Amniotic stem cell (primary cell): ENCODE measurements around the gene DOLK.
"Not testable (repeated sequence)": the region's sequence is repeated elsewhere in the genome, so short reads cannot be mapped to it uniquely, and the experiment has no call there.

Source experiments
- DNase-seq: peaks from one replicate; lab custom pipeline; 2025; lab: John Stamatoyannopoulos, UW

DOLK gene

DNA sequence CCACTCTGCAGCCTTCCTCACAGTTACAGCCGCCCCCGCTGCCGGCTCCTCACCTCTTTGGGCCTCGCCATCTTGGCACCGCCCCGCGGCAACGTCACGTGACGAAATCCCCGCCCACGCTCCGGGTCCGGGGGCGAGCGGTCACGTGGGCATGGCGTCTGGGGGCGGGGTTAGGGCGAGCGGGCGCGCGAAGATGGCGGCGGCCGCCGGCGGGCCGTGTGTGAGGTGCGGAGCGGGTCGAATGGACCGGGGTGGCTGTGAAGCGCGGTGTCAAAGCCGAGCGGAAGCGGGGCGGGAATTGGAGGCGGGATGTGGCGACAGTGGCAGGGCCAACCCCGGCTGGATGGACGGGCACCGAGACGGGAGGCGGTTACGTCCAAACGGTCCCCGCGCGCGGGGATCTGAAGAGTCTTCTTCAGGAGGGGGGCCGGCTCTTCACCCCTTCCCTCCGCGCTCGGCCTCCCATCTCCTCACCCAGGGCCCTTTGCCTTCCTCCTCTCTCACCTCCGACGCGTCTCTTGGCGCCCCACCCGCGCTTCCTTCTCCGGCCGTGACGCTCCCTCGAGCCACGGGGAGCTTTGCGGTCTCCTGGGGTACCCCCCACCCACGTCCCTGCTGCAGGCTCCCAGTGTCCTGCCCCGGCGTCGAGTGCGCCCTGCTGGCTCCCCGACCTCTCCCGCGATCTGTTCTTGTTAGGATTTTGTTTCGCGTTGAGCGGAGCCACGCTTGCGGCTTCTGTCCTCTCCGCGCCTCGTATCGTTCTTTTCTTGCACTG is at the start of gene DOLK, which contains the start of gene NUP188:
TSS of gene DOLK (minus strand) at position 77 of the 775 bp plus-strand sequence. CDS start 300 bp downstream, outside the sequence.
TSS of gene NUP188 (plus strand) at position 173 of the 775 bp plus-strand sequence. CDS start at position 194, 21 bp downstream.
- peak; percentile 85 for DNase-seq

DNA sequence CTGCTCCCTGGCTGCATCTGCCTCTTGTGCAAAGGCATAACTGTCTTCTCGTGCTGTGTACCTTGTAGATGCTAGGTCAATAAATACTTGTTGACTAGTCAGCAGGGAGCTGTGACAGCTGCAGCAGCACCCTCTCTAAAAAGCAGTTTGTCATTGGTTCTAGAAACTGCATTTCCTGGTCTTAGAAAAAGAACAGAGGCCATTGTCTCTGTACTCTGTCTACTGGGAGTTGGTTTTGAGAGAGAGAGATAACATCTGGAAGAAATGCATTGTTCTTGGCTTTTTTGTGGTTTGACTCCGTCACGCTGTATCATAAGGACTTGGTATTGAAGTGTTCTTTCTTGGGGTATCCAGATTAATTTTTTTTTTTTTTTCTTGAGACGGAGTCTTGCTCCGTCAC is 48.4 kb upstream of the DOLK start:
- DNase-seq, result no peak

DNA sequence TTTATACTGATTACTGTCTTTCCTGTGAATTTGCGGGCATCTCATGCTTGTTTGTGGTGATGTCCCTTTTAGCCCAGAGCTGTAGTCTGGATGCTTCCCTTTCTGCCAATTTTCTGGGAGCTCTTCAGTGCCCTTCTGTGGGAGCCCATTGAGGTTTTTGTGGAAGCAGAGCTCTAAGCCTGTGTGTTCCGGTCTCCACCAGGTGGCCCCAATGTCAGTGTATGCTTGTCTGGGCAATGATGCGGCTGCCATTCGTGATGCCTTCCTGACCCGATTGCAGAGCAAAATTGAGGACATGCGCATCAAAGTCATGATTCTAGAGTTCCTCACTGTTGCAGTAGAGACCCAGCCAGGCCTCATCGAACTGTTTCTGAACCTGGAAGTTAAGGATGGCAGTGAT is 45.6 kb upstream of the DOLK start:
- no peak for DNase-seq

DNA sequence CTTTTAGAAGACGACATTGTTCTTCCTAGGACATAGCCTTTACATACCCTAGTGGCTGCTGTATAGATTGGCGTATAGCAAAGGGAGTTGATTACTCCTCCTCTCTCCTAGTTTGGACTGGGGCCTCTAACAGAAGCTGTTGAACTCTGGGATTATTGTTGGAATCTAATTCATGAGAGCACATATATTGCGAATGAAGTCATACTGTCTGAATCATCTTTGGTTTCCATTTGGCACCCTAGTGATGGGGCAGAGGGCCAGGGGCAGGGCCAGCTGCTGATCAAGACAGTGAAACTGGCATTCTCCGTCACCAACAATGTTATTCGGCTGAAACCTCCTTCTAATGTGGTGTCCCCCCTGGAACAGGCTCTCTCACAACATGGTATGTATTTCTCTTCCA is 40.4 kb upstream of the DOLK start:
- peak; percentile 36 for DNase-seq

DNA sequence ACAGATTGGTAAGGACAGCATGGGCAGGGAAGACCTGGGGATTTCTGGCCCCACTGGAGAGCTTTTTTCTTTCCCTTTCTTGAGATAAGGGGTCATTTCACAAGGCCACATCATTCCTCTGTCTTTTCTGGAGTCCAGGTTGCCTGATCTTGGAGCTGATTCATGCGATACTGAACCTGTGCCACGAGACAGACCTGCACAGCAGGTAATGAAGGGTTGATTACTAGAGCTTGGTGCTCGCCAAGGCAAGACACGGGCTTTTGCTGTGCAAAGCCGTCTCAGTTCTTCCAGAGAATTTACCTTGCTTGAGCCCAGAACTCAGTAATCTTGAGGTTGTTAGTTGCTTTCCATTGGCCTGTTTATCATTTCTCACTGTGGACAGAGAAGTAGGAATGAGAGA is 39.3 kb upstream of the DOLK start:
- no peak for DNase-seq

DNA sequence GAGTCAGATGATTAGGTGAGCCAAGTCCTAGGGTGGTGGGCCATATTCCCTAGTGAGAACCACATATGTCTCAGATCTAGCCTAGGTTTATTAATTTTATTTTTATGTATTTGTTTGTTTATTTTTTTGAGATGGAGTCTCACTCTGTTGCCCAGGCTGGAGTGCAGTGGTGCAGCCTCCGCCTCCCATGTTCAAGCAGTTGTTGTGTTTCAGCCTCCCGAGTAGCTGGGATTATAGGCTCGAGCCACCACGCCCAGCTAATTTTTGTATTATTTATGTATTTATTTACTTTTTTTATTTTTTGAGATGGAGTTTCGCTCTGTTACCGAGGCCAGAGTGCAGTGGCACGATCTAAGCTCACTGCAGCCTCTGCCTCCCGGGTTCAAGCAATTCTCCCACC is 36.1 kb upstream of the DOLK start:
- no peak for DNase-seq

DNA sequence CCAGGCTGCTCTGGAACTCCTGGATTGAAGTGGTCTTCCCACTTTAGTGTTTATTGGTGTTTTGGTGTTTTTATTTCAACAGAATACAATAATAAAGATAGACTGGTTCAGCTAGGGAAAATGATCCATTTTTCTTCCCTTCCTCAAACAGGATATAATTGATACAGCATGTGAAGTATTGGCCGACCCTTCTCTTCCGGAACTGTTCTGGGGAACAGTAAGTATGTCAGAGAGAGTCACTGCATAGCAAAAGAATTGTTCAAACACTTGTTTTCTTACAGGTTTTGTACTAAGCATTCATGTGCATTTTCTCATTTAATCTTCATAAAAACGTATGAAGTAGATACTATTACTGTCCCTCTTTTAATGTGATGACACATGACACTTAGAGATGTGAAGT is 31.7 kb upstream of the DOLK start:
- DNase-seq, result no peak

DNA sequence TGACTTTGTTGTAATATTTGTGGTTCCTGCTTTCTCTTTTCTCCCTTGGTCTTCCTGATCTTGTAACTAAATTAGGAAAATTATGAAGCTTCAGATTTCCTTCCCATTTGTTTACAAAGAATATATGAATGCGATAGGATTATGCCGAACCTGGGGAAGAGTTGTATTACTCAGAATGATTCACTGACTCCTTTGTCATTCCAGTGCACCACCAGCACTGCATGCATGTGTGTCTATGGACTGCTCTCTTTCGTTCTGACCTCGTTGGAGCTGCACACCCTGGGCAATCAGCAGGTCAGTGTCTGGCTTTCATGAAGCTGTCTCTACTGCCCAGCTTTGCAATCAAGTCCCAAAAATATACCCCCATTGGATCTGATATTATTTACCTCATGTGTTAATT is 25.6 kb upstream of the DOLK start:
- peak; percentile 24 for DNase-seq

DNA sequence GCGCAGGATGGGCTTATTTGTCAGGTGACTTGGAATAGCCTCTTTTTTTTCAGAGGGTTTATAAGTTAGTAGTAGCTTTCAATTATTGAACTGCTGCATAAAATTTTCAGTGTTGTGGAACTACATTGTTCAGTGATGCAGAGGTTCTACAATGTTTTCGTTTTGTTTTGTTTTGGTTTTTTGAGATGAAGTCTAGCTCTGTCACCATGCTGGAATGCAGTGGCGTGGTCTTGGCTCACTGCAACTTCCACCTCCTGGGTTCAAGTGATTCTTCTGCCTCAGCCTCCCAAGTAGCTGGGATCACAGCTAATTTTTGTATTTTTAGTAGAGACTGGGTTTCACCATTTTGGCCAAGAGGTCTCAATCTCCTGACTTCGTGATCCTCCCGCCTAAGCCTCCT is 22.1 kb upstream of the DOLK start:
- no peak for DNase-seq

DNA sequence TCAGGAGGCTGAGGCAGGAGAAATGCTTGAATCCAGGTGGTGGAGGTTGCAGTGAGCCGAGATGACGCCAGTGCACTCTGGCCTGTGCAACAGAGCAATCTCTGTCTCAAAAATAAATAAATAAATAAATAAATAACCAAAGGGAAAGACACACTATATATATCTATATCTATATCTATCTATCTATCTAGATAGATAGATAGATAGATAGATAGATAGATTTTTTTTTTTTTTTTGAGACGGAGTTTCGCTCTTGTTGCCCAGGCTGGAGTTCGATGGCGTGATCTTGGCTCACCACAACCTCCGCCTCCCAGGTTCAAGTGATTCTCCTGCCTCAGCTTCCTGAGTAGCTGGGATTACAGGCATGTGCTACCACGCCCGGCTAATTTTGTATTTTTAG is 14.0 kb upstream of the DOLK start:
- DNase-seq, result not testable (repeated sequence)

DNA sequence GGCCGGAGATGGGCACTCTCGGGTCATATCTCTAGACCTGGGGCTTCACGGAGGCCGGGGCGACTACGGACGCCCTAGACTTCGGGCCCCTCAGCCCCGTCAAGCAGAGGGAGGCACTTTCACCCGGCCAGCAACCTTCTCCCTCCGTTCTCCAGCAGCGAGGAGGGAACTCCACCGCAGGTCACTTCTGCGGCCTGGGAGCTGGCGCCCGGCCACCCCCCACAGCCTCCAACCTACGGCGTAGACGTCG is 201 bp downstream of the DOLK start:
- no peak for DNase-seq

DNA sequence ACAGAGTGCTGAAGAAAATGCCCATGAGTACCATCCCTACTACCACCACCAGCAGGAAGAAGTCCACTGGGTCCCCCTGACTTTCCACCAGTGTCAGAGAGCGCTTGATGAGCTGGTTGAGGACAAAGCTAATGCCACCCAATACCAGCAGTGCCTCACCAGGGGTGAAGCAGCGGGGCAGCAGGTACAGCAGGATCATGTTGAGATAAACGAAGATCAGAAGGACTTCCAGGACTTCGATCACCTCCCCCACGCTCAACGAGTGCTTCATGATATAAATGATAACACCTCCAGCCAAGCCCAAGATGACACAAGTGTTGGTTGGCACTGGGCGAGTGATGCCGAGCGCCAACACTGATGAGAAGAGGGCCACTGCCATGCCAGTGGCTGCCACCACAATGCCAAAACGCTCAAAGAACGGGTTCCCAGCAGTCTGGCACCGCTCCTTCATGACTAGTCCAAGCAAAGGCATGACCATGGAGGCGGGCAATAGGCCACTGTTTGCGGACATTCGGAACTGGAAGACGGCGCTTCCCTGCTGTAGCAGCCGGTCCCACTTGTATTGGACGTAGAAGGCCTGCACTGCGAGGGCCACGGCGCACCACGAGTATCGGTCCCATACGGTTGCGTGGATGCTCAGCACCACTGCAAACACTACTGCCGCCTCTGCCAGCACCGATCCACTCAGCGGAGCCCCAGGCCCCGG is 679 bp downstream of the DOLK start:
- no peak for DNase-seq

DNA sequence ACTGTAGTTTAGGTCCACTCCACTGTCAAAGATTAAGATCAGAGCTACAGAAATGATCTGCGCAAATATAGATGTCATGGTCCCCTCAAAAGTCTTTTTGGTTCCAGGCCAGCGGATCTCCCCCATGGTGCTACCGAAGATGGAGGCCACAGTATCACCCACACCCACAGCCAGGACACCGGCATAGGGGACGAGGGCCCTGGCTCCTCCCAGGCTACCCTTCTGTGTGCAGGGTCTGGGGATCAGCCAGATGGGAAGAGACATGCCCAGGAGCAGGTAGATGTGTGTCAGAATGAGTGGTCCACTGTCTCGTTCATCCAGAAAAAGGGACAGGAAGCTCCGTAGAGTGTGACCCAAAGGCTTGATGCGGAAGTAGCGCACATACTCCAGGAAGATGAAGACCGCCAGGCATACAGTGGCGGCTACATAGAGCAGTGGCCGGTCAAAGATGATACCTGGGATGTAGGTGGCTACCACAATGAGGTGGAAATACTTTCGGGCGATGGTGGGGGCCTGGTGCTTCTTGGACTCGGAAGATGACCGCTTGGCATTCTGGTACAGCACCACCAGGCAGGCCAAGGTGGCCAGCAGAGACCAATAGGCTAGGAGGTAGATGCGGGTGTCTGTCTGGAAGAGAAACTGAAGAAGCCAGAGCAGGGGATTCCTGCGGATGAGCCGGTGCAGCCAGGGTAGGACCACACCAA is 1.5 kb downstream of the DOLK start:
- no peak for DNase-seq

DNA sequence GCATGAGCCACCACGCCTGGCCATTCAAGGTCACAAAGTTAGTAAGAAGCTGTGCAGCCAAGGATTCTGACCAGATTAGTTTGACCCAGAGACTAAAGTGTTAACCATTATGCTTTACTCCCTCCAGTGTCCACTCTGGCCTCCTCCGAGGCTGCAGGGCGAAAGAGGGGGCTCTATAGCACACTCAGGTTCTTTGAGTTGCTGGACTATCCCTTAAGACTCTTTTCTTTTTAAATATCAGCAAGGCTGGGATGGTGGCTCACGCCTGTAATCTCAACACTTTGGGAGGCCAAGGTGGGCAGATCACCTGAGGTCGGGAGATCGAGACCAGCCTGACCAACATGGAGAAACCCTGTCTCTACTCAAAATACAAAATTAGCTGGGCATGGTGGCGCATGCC is 2.4 kb downstream of the DOLK start:
- not testable (repeated sequence) for DNase-seq

DNA sequence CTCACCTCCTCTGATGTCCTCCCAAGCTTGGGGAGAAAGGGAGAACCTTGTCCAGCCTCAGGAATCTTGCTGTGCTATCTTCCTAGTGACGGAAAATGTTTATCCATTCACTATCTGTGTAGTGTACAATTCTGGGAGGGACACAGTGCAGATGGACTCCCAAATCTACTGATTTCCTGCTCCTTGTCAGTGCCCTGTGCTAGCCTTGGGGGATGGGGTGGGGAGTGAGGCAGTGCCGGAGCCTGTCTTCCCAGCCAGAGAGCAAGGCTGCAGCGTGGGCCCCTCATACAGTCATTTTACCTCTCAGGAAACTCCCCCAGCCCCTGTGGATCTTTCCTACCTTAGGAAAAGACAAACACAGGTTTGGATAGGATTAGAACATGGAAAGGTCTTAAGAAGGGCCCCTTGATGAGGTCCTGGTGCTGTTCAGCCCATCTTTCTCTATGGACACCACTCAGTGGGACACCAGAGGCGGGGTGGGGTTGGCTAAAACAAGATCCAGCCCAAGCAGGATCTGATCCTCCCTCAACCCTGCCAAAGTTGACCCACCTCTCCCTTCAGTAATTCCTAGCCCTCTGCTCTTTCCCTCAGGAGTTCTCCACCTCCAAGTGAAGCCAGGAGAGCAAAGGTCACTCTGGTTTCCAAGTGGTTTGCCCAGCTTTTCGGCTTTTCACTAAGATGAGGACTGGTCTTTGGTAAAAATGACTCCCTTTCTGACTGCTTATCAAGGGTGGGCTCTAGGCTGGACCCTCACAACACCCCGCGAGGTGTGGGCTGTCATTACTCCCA is 3.4 kb downstream of the DOLK start:
- no peak for DNase-seq

DNA sequence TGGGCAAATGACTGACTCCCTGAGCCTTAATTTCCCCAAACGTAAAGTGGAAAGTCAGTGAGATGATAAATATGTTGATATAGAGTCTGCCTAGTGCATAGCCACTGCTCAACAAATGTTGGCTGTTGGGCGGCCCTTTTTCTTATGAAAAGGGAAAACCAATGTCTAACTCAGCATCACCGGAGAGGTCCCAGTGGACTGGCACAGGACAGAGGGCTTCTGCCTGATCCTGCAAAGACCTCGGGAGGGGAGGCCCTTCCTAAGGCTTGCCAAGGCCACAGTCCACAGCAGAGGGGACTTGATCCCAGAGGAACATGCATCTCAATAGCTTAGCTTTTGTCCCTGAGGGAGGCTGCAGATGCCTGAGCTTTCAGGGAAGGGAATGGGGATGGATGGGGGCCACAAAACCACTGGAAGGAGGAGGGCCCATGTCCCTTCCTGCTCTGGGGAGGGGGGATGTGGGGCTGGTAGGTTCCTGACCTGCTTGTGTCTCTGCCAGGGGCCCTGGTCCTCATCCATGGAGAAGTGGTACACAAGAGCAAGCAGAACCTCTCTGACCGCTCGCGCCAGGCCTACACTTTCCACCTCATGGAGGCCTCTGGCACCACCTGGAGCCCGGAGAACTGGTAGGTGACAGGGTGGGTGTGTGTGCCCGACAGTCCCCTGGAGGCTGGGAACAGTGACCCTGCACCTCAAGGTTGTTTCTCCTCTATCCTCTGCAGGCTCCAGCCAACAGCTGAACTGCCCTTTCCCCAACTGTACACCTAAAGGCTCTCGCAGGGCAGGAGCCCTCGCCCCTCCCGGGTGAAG is 6.3 kb downstream of the DOLK start:
- no peak for DNase-seq

DNA sequence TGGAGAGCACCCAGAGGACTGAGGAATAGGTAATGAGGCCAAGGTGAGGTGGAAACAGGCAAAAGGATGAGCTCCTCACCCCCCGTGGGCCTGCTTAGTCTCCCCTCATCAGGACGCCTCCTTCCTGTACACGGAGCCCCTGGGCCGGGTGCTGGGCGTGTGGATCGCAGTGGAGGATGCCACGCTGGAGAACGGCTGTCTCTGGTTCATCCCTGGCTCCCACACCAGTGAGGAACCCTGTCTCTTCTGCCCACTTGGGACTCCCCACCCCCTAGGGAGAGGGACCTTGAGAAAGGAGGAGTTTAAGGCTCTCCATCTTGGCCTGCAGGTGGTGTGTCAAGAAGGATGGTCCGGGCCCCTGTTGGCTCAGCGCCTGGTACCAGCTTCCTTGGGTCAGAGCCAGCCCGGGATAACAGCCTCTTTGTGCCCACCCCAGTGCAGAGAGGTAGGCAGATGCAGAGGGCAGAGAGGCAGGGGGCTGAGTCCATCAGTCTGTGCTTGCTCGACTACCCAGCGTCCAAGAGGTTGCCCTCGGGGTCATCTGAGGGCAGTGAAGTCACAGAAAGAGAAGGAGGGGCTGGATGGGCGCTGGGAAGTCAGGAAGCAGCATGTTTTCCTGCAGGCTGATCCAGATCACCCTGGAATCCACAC is 7.0 kb downstream of the DOLK start:
- DNase-seq, result no peak

DNA sequence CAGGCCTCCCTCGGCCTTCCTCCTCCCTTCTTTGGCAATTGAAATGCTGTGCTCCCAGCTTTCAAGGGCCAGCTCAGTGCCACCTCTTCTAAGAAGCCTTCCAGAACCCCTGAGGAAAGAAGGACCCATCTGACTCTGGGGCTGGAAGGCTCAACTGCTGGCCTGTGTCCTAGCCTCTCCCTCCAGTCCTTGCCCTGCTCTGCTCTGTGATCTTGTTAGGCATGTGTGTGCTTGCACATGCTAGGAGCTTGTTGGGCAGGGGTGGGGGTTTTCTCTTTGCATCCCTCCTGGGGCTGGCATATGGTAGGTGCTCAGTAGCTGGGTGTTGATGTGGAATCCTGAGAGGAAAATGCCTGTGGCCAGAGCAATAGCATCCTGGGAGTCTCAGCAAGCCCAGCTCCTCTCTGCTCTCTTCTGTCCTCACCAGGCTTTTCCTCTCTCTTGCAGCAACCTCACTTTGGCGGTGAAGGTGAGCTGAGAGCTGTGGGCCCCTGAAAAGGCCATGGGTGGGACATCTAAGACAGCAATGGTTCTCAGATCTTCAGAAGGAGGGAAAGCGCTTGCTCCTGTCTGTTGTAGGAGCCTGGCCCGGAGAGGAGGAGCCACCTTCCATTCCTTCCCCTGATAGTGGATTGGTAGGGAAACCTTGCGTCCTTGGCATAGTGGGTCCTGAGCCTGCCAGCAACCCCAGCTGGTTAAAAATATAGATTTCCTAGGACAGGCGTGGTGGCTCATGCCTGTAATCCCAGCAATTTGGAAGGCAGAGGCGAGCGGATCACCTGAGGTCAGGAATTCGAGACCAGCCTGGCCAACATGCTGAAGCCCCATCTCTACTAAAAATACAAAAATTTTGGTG is 9.9 kb downstream of the DOLK start:
- DNase-seq, result no peak

DNA sequence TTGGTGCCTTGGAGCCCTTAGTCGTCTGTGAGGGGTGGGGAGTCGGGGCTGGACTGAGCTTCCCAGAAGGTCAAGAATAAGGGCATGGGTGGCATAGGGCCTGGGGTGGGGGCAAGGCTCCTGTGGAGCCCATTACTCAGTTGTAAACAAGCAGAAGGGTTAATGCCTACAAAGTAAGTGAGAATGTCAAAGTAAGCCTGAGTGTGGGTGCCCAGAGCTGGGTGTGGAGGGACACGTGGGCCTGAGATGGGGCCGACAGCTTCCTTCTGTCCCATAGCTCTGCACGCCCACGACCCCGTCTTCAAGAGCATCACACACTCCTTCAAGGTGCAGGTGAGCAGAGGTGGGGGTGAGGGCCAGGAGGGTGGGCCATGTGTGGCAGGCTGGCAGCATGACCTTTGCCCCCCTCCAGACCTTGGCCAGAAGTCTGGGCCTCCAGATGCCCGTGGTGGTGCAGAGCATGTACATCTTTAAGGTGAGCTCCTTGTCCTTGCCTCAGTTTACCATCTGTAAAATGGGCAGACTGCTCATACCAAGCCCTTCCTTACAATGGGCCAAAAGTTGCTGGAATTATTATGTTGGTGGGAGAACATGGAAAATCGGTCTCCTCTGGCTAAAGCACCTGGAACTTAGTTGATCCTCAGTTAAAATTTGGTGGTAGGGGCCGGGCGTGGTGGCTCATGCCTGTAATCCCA is 11.1 kb downstream of the DOLK start:
- DNase-seq, result no peak
